Effector CD4-positive, alpha-beta T cell (primary cell): ENCODE measurements around the gene ATP5PF.
"Not testable (repeated sequence)": the region's sequence is repeated elsewhere in the genome, so short reads cannot be mapped to it uniquely, and the experiment has no call there.

ENCODE experiments used
- DNase-seq: peaks from one replicate; pipeline ENCODE4 v3.0.0-alpha.2; 2020

Gene ATP5PF

DNA sequence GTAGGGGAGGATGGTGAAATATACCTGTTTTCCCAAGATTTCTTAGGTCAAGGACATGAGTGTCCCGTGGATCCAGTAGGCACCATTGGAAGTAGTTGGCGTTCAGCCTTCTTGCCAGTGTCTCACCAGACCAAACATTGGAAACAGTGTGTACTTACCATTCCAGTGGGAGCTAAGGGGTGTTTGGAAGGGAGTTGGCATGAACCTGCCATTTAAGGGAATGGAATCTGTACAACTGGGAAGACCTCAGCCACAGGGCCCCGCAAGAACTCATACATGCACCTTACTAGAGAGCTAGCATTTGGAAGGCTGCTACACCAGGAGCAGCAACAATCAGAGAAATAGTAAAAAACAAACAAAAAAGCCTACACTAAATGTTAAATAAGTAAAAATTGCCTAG, 12.7 kb downstream of the ATP5PF start:
- DNase-seq, result no peak

DNA sequence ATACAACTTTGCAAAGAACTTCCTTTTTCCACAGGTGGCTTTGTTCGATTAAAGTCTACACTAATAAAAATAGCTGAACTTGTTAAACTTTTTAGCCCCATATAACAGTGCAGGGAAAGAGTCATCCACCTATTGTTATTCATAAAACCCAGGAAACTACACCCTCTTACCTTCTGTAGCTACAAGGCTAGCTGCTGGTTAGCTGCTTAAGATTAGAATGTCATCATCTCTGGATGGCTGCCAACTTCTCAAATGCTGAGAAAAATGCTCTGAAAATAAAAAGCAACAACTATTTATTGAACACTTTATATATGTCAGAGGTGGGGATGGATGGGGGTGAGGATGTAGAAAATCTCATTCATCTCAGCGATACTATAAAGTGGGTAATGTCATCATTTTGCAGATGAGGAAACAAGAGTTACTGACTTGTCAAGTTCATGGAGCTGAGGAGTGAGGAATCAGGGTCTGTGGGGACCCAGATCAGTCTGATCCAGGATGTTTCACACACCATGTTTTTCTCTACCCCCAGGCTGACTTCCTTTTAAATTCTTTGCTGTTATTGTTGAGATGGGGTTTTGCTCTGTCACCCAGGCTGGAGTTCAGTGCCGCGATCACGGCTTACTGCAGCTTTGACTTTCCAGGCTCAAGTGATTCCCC, 17.1 kb downstream of the ATP5PF start:
- DNase-seq, result no peak

DNA sequence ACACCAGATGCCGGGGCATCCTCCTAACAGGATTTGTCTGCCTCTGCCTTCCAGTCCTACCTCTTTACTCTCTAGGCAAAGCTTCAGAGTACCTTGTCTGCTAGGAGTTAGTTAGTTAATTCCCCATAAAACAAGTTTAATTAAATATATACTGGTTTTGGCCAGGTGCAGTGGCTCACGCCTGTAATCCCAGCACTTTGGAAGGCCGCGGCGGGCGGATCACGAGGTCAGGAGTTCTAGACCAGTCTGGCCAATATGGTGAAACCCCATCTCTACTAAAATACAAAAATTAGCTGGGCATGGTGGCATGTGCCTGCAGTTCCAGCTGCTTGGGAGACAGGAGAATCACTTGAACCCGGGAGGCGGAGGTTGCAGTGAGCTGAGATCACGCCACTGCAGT, 20.6 kb downstream of the ATP5PF start:
- not testable (repeated sequence) for DNase-seq

DNA sequence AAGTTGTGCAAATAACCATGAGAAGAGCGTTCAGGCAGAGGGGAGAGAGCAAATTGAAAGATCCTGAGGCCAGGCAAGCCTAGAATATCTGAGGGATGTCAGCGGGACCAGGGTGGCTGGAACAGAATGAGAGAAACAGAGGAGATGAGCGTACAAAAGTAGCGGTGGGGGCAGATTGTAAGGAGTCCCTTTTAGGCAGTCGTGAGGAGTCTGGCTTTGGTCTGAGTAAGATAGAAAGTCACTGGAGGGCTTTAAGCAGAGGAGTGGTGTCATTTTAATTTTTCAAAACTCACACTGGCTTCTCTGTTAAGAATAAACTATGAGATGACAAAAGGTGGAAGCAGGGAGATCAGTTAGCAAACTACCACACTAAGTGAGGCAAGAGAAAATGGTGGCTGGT, 24.2 kb downstream of the ATP5PF start:
- no peak for DNase-seq

DNA sequence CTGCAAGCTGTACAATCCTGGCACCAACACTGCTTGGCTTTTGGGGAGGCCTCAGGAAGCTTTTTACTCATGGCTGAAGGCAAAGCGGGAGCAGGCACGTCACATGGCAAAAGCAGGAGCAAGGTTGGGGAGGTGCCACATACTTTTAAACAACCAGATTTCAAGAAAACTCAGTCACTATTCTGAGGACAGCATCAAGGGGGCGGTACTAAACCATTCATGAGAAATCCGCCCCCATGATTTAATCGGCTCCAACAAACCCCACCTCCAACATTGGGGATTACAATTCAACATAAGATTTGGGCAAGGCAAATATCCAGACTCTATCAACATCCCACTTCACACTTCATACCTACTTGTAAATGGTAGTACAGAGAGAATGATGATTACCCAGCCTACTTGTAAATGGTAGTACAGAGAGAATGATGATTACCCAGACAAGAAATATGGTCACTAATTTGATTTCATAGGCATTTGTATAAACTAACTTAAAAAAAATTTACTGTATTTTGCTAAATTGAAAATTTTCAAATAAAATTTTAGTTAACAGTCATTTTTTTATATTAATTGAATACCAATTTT, 24.9 kb downstream of the ATP5PF start:
- no peak for DNase-seq

DNA sequence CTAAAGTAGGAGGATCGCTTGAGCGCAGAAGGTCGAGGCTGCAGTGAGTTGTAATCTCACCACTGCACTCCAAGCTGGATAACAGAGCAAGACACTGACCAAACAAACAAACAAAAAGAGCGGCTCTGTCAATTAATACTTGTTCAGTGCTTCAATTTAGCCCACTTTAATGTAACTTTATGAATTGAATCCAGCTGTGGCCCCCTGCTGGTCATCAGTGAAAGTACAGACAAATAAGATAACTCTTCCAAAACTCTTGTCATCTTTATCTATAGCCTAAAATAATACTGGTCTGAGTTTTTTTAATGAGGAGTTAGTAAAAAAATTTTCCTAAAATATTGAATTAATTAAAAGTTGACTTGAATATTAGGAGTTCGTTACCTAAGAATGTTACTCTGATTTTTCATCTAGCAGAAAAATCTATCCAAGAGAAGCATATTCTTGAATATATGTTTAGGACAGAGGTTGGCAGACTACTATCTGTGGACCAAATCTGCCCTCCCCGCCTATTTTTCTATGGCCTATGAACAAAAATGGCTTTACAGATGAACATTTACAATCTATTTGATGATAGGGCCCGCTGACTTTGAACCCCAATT, 26.1 kb downstream of the ATP5PF start:
- DNase-seq, result peak; percentile 34

DNA sequence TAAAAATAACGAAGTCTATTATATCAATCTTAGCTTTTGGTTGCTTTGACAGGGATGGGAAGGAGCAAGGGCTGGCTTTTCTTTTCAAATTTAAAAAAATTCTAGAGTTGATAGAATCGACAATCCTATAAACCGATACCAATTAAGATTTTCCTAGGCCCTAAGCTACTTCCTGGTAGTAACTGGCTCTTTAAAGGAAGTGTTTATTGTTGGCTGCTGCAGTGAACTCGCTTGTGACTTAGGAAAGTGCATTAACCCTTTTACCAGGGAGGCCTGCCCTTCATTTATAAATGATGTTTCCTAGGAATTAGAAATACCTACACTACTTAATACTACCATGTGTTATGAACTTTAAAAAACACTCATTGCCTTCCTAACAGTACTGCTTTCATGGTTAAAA, 33.2 kb downstream of the ATP5PF start:
- DNase-seq, result no peak

DNA sequence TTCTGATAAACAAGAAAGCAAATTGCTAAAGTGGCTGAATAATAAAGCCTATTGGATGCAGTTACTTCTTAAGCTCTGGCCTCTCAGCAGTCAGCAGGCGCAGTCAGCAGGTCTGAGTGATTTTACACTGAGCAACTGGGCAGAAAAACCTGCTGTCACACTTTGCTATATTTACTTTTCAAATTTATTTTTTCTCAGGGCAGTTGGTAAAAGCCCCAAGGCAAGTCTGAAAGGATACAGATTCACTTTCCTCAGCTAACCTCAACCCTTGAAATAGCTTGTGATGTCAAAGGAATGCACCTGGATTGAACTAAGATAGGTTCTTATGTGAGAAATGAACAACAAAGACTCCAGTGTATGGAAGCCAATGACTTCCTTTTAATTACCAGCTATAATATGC, 34.0 kb downstream of the ATP5PF start:
- DNase-seq, result no peak

DNA sequence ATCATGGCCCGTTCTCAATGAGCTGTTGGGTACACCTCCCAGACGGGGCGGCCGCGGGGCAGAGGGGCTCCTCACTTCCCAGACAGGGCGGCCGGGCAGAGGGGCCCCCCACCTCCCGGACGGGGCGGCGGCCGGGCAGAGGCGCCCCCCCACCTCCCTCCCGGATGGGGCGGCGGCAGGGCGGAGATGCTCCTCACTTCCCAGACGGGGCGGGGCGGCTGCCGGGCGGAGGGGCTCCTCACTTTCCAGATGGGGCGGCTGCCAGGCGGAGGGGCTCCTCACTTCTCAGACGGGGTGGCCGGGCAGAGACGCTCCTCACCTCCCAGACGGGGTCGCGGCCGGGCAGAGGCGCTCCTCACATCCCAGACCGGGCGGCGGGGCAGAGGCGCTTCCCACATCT, 39.2 kb downstream of the ATP5PF start:
- DNase-seq, result not testable (repeated sequence)

DNA sequence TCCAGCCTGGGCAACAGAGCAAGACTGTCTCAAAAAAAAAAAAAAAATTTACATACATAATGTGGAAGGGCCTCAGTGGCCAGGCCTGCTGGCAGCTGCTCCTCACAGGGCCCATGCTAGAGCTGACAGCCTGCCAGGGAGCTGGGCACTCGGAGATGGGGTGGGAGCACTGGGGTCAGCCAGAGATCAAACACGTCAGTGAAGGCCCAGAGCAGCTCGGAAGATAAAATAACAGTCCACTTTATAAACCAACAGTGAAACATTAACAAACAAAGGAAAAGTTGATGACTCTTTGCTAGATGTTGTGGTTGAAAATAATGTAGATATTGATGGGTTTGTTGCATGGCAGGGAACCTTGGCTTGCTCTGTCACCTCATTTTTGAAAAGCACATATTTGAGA, 42.7 kb downstream of the ATP5PF start:
- no peak for DNase-seq

DNA sequence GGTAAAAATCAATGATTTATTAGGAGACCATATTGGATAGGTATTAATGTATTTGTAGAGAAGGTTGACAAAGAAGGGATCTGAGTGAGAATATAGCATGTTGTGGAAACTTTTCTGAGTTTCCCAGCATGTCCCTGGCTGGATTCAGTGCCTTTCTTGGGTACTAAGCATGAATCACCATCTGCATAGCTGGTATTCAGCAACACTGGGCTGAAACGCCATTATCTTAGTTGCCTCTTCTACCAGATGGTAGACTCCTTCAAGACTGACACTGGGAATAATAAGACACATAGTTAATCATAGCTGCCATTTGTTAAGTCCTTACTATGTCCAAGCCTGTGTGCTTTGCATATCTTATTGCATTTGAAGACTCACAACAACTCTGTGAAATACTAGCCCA, 45.5 kb downstream of the ATP5PF start:
- no peak for DNase-seq

DNA sequence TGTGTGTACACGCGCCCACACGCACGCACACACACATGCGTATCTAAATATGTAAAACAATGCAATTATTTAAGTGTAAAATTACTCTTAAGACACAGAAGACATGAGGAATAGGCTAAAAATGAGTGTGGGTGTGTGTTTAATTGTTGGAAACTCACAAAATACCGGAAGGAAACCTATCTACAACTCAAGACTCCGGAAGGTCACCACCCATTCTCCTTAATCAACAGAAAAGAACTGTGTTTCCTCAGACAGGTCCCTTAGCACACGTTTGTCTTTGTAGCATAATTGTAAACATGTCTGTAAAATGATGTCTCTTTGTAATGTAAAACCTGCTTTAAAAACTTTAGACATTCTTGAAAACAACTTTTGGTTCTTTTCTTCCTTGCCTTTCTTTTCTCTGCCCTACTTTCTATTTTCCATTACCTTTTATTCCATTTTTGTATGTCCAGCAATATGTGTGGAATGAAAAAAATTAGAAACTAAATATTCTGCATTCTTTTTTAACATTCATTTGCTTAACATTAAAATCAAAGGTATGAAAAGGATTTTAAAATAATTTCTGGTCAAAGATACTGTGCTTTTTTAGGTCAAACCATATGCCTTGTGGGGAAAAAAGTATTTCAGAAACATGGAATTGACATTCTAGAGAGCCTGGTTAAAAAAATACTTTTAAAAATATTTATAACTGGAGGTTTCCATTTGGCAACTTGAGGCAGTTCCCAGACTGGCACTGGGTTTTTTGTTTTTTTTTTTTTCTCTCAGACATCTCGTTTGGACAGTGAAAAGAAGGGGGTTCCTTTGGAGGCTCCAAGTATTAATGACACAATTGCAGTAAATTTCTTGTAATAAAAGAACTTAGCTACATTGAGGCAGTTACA, 46.2 kb downstream of the ATP5PF start:
- DNase-seq, result no peak

DNA sequence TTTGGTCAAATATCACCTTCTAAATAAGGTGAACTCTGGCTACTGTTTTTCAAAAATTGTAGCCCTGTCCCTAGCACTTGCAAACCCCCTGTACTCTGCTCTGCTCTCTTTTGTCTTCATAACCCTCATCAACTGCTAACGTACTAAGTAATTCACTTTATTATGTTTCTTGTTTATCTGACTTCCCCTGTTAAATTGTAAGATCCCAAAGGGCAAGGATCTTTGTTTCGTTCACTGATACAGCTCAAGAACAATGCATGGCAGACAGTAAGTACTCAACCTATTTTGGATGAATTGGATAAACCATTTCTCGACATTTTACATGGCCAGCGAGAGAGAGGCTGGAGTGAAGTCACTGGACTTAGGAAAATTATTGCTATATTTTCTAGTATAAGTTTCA, 46.9 kb downstream of the ATP5PF start:
- no peak for DNase-seq

DNA sequence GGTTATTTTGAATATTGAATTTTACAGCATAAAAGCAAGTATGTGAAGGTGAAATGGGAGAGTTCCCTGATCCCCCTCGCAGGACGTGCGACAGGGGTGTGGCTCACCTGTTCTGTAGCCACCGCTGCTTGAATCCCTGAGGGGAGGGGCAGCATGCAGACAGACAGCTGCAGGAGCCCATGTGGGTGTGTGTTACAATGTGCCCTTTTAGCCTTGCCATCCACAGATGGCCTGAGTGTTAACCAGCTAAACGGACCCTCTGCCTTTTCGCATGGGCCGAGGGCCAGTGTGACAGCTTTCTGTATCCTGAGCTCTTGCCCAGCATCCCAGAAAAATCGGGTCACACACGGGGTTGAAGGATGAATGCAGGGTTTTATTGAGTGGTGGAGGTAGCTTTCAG, 52.3 kb downstream of the ATP5PF start:
- no peak for DNase-seq

DNA sequence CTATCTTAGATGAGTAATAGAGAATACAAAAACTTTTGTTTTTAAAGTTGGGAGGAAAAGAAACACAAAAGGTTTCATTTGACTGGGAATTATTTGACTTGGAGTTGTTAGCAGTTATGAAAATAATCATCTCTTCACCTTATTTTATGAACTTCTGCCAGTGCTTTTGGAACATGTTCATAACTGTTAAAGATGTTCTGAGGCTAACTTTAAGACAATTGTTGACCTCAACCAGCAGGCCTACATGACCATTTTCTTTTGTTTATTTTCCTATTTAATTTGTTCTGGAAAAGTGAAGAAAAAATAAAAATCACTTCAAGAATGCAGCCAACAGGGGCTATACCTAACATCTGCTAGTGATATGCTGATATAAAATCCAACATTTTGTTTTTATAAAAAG, 58.3 kb downstream of the ATP5PF start:
- no peak for DNase-seq
